CD4-positive, alpha-beta T cell treated with Interleukin-17A for 1 hour (primary cell): ENCODE data around the gene AKR1C8.
"Not testable (repeated sequence)": the region's sequence is repeated elsewhere in the genome, so short reads cannot be mapped to it uniquely, and the experiment has no call there.

Experiments used
- DNase-seq: peaks from one replicate; pipeline ENCODE4 v3.0.0-alpha.2; 2020

Gene AKR1C8

DNA sequence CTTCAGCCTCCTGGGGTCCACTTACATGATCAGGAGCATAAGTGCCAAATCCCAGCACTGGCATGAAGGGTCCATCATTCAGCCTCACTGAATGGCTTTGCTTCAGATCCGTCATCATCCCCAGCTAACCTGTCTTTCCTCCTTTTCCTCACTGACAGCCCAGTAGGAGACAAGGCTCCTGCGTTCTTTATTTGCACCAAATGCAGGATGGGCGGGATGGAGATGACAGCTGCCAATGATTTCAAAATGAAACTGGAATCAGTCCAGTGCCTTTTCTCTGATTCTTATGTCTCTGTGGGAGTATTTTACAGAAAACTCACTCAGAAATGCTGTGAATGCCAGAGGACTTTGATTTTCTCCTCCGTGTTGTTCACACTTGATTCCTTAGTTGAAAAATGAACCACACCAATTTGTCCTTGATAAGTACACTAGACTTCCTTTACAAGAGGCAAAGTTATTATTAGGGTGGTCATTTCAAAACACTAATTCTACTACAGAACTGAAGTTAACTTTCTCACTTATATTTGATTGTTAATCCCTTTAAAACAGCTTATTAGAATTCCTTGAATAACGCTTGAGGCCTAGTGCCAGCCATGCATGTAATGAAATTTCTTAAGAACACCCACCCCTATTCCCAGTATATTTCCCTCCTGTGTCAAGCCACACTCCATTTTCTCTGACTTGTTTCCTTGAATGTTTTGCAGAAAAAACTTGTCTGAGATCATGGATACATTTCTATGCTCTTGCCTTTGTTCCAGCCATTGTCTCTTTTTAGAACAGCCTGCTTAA, at the start of gene AKR1C8:
AKR1C8 (minus strand) TSS at position 164 of the 789 bp plus-strand sequence; CDS start at position 118, 46 bp downstream.
- DNase-seq, result no peak

DNA sequence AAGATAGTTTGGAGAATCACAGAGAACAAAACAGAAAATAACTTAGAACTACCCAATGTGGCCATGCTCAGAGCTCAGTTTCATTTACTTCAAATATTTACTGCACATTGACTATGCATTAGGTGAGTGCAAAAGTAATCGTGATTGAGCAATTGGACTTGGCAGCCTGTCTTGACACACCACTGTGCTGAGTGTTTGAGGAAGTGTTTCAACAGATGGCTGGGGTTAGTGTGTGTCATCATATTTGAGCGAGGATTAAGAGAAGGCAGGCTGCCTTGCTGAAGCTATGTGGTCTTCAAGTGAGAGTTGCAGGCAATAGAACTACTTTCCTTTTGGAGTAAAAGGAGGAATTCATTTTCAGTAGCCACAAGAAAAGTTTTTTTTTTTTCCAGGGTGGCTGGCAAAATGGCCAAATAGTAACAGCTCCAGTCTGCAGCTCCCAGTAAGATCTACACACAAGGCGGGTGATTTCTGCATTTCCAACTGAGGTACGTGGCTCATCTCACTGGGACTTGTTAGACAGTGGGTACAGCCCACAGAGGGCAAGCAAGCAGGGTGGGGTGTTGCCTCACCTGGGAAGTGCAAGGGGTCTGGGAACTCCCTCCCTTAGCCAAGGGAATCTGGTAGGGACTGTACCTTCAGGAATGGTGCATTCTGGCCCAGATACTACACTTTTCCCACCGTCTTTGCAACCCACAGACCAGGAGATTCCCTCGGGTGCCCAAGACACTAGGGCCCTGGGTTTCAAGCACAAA, 49.3 kb upstream of the AKR1C8 start:
- DNase-seq, result no peak

DNA sequence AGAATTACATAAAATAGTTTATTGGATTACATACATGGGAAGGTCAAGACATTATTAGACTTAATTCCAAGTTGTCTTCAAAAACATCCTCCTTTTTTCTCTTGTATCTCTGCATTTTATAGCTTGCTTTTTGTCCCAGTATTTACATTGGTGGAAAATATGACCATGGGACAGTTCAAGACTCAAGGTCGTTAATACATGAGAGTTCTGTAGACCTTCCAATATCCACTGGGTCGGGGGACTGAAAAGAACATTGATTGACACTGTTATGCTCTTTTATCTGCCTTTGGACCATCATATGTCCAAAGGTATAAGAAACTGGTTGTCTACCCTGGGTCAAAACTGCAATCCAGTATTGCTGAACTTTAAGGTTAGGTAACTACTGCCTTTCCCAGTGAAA, 48.4 kb upstream of the AKR1C8 start:
- DNase-seq, result no peak

DNA sequence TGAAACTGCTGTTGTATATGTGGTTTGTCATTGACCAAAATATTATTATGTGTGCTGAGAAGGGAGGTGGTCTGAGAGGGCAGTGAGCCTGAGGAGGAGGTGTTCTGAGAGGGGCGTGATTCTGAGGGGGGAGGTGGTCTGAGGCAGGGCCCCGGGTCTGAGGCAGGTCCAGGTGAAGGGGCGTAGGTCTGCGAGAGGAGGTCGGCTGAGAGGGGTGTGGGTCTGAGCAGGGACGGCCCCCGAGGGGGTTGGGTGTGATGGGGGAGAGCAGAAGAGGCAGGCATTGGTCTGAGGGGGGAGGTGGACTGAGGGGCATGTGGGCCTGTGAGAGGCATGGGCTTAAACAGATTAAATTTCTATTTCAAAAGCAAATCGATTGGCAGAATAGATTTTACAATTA, 44.1 kb upstream of the AKR1C8 start:
- no peak for DNase-seq

DNA sequence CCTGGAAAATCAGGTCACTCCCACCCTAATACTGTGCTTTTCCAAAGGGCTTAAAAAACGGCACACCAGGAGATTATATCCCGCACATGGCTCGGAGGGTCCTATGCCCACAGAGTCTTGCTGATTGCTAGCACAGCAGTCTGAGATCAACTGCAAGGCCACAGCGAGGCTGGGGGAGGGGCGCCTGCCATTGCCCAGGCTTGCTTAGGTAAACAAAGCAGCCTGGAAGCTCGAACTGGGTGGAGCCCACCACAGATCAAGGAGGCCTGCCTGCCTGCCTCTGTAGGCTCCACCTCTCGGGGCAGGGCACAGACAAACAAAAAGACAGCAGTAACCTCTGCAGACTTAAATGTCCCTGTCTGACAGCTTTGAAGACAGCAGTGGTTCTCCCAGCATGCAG, 38.0 kb upstream of the AKR1C8 start:
- DNase-seq, result not testable (repeated sequence)

DNA sequence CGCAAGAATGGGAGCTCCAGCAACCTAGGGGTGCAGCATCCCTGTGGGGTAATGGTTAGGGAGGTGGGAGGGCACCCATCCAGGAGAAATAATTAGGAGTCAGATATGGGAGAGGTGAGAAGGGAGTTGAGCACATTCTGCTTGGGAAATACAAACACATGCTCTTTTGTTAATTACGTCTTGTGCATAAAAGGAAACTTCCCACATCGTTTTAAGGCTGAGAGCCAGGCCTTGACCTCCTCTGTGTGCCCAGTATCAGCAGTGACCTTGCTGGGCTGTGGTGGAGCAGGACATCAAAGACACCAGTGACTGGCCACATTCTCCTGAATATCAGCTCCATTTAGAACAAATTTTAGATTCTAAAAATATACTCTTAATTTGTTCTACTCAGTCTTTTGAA, 34.3 kb upstream of the AKR1C8 start:
- DNase-seq, result no peak

DNA sequence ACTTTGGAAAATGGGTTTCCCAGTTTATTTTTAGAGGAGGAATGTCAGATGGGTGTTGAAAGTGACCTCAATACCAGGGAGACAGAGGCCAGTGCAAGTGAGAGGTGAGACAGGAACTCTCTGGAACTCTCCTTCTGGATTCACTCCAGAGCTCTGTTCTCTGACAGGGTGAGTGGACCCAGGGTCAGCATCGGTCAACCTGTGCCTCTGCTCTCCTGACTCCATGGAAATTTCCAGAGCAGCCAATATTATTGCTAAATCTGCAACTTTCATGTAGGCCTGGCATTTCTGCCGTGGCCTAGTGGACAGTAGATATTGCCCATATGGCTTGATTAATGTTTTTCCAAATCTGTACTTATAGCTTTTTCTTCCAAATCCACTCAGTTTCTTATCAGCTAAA, 31.9 kb upstream of the AKR1C8 start:
- no peak for DNase-seq

DNA sequence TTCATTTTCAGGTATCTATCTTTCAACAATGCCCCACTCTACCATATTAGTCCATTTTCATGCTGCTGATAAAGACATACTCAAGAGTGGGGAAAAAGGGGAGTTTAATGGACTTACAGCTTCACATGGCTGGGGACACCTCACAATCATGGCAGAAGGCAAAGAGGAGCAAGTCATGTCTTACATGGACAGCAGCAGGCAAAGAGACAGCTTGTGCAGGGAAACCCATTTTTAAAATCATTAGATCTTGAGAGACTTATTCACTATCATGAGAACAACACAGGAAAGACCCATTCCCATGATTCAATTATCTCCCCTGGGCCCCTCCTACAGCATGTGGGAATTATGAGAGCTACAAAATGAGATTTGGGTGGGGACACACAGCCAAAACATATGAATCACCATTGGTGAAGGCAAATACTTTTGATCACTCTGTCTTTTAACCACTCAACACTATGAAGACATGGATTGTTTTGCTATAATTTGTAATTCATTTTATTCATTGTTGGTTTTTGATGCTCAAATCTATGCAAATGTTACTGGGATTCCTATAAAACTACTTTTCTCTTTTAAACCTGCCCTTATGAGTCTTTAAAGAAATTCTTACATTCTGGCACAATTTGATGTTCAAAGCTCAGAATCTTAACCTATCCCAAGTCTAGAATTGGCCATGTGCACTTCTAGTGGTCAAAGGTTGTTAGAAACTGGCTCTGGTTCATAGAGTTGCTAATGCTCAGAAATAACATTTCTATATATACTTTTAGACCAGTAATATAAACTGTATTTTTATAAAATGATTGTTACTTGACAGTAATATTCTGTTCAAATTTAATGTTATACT, 27.0 kb upstream of the AKR1C8 start:
- no peak for DNase-seq

DNA sequence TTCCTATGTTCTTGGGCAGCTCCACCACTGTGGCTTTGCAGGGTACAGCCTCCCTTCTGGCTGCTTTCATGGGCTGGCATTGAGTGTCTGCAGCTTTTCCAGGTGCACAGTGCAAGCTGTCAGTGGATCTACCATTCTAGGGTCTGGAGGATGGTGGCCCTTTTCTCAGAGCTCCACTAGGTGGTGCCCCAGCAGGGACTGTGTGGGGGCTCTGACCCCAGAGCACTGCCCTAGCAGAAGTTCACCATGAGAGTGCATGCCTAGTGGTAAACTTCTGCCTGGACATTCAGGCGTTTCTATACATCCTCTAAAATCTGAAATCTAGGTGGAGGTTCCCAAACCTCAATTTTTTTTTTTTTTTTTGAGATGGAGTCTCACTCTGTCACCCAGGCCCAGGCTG, 25.3 kb upstream of the AKR1C8 start:
- not testable (repeated sequence) for DNase-seq

DNA sequence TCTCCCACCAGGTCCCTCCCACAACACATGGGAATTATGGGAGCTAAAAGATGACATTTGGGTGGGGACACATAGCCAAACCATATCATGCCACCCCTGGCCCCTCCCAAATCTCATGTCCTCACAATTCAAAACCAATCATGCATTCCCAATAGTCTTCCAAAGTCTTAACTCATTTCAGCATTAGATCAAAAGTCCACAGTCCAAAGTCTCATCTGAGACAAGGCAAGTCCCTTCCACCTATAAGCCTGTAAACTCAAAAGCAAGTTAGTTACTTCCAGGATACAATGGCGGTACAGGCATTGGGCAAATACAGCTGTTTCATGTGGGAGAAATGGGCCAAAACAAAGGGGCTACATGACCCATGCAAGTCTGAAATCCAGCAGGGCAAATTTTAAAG, 24.8 kb upstream of the AKR1C8 start:
- not testable (repeated sequence) for DNase-seq

DNA sequence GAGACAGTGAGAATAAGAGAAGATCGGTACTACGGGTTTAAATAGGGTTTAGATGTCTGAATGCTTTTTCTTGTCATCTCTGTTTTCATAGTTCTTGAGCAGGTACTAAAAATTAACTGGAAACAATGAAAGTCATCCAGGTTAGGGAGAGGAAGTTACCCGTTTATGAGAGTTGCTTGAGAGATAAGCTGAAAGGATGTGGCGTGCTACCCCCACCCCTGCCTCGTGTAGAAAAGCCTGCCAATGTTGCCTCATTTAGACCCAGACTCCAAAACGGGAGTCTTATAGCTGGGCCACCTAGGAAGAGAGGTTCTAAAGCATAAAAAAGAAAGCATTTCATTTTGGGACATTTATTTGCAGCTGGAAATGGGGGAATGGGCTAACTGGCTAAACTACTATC, 21.8 kb upstream of the AKR1C8 start:
- no peak for DNase-seq

DNA sequence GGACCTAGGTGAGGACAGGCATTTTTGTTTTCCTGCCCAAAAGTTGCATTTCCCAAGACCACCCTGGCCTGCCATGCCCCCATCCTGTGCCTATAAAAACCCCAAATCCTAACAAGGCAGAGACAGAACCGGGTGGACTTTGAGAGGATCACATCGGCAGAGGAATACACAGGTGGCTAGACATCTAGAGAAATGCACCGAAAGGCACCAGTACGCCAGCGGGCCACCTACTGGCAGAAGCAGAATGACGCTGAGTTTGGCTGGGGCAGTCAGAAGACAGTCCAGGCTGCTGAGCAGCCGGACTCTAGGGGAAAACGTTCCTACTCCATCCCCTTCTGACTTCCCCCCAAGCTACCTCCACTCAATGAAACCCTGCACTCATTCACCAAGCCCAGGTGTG, 14.4 kb upstream of the AKR1C8 start:
- no peak for DNase-seq

DNA sequence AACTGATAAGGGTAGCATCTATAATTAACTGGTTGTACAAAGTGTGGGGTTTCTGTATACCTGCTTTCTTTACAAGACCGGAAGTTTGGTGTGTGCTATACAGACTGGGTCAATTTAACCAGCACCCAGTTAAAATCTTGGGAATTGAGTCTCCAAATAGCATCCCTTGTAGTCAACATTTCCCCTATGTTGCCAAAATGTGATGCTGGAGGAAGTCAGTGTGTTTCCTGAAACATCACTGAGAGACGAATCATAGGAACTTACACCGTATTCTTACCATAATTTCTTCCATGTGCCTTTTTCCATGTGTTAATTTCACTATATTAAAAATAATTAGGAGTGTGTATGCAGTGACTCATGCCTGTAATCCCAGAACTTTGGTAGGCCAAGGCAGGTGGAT, 13.4 kb upstream of the AKR1C8 start:
- no peak for DNase-seq

DNA sequence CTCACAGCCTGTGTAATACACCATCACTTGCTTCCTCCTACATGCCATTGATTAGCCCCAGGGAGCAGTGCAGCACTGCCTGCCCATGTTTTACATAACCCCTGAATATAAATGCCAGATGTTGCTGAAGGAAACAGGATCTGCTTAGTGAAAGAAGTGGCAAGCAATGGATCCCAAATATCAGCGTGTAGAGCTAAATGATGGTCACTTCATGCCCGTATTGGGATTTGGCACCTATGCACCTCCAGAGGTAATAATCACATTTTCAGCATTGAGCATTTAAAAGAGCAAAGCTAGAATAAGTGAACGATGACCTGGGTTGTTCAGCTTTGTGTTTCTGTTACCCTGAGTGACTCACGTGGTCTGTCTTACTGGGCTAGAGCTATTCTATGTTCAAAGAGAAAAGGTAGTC, 11.8 kb upstream of the AKR1C8 start, which contains the start of gene AKR1C4:
AKR1C4 (plus strand) TSS at position 136 of the 412 bp plus-strand sequence; CDS start at position 167, 31 bp downstream.
- no peak for DNase-seq

DNA sequence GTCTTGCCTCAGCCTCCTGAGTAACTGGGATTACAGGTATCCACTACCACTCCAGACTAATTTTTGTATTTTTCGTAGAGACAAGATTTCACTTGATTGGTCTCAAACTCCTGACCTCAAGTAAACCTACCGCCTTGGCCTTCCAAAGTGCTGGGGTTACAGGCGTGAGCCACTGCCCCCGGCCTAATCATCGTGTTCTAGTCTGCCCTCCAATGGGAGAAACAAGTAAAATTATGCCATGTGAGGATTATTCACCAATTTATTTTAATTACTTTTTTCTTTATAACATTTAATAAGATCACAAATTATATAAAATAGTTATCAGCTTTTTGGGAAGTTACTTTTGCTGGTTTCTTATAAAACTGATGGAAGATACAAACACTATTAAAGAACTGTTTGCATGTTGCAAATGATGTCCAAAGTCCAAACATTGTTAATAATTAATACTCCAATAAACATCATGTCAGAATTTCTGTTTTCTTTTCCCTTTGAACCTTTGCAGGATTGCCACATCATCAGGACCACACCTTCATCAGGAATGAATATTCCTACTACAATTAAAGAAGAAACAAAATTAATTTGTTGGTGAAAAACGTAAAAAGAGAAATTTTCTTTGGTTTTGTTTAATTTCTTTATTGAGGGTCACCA, 10.9 kb upstream of the AKR1C8 start:
- DNase-seq, result no peak

DNA sequence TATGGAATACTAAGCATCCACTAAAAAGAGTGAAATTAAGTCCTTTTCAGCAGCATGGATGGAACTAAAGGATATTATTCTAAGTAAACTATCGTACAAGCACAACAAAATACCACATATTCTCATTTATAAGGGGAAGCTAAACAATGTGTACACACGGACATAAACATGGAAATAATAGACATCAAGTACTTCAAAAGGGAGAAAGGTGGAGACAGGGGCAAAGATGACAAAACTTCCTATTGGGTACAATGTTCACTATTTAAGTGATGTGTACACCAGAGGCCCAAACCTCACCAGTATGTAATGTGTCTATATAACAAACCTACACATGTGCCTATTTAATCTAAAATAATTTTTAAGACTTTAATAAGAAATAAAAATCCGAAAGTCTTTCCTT, 9.5 kb upstream of the AKR1C8 start:
- DNase-seq, result no peak

DNA sequence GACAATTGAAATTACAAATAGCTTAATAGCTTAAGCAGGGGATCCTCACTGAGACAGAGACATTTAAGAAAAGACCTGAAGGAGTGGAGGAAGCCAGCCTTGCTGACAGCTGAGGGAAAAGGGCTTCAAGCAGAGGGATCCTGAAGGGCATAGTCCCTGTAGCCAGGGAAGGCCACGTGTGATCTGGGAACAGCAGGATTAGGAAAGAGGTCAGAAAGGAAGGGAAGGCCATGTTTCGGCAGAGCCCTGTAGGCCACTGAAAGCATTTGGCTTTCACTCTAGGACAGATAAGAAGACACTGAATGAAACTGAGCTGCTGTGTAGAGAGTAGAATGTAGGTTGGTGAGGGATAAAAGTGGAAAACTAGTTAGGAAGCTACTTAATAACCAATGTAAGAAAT, 3.4 kb upstream of the AKR1C8 start:
- no peak for DNase-seq

DNA sequence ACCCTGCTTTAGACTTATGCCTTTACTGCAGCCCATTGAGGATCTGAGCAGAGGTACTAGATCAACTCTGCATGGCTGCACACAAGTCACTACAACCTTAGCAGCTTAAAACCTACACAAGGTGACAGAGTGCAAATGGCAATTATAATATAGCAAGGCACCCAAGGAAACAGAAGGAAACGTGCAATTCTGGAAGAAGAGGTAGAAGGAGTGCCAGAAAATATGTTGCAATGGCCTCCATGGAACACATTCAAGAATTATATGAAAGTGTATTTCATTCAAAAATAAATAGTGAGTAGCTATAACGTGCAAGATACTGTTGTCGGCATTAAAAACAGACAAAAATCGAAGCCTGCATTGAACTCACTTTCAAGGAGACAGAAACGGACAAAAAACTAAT, 2.9 kb upstream of the AKR1C8 start:
- DNase-seq, result no peak

DNA sequence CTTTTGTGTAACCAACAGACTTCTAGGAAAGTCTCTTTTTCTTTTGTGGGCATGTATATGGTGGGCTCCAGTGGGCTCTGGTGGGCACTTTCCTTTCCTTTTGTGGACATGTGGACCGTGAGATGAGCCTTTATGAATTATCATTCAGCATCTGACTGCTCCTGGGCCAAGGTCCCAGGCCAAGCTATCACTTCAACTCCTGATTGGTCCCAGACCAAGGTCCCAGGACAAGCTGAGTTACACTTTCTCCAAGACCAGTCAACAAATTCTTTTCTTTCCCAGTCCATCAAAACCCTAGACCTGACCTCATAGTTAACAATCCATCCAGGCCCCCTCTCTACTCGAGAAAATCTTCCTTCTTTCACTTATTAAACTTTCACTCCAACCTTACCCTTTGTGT, 1.0 kb downstream of the AKR1C8 start:
- DNase-seq, result no peak

DNA sequence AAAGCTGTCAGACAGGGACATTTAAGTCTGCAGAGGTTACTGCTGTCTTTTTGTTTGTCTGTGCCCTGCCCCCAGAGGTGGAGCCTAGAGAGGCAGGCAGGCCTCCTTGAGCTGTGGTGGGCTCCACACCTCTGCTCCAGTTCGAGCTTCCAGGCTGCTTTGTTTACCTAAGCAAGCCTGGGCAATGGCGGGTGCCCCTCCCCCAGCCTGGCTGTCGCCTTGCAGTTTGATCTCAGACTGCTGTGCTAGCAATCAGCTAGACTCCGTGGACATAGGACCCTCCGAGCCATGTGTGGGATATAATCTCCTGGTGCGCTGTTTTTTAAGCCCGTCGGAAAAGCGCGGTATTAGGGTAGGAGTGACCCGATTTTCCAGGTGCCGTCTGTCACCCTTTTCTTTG, 4.4 kb downstream of the AKR1C8 start:
- not testable (repeated sequence) for DNase-seq

DNA sequence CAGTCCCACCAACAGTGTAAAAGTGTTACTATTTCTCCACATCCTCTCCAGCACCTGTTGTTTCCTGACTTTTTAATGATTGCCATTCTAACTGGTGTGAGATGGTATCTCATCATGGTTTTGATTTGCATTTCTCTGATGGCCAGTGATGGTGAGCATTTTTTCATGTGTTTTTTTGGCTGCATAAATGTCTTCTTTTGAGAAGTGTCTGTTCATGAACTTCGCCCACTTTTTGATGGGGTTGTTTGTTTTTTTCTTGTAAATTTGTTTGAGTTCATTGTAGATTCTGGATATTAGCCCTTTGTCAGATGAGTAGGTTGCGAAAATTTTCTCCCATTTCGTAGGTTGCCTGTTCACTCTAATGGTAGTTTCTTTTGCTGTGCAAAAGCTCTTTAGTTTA, 9.4 kb downstream of the AKR1C8 start:
- not testable (repeated sequence) for DNase-seq

DNA sequence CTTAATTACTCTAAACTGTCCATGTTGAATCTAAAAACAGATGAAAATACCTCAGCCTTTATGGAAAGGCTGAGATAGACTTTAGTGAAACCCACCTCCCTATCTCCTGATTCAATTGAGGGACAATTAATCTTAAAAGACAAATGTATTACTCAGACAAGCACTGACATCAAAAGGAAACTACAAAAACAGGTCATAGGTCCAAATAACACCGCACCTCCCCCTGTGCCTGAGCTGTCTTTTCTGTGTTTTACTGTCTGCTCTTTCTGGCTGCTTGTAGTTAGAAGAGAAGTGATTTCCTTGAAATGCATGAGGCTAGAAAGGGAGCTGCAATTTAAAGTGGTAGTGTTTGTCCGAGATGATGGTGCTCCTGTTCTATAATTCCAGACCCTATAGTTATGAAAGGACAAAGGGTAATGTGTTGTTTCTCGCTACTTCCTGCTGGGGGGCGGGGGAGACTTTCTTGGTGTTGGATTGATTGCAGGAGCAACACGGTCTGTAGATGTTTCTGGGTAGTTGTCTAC, 16.0 kb downstream of the AKR1C8 start:
- no peak for DNase-seq

DNA sequence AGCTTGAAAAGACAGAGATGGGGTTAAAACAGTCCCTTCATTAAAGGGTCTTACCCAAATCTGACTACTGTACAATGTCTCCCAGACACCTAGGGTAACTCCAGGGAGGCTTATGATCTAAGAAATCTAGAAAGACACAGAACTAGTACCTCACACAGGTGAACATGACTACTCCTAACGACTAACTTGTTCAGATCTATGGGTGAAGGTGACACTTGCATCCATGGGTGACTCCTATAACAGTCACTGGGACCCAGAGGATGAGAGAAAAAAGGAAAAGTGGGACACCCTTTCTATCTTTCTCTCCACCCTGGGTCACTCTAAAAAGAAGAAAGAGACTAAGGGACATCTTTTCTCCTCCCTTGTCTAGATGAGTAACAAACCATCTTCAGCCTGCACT, 19.2 kb downstream of the AKR1C8 start:
- DNase-seq, result no peak
